GM10266 (cell line): Measurements from ENCODE around the gene GRID1.

Experiments
- DNase-seq: peaks from one replicate; pipeline ENCODE4 v3.0.0; 2012; ENCODE audit errors: extremely low spot score
- CTCF ChIP-seq: IDR thresholded peaks from 2 replicates; pipeline ENCODE4 v1.5.1; 2012; ENCODE audit warnings: mild to moderate bottlenecking, low read depth; ENCODE audit not compliant: control insufficient read depth, insufficient read depth; ENCODE audit errors: missing control alignments

GRID1 gene

GRCh38 chr10:86345859-86346798 is 20.5 kb downstream of the GRID1 start:
- no peak for DNase-seq
- no peak for TF ChIP-seq CTCF

GRCh38 chr10:86345296-86345858 is 21.2 kb downstream of the GRID1 start:
- TF ChIP-seq CTCF: no peak
- DNase-seq: no peak

GRCh38 chr10:86344714-86345161 is 21.9 kb downstream of the GRID1 start:
- no peak for DNase-seq
- no peak for TF ChIP-seq CTCF

DNA sequence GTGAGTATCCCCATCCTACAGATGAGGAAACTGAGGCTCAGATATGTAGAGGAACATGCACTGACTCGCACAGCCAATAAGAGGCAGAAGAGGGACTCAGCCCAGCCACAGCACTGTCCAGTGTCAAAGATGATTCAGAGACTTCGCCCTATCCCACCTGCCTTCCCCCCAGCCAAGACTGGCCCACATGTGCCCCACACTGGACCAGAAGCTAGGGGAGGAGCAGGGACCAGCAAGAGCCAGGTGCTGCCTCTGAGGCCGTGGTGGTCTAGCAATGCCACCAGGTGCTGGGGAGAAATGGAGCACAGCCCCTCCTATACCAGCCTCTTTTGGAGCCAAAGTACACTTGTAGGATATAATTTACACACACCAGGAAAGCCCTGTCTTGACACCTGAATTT is 22.3 kb downstream of the GRID1 start:
- TF ChIP-seq CTCF: no peak
- DNase-seq: no peak

DNA sequence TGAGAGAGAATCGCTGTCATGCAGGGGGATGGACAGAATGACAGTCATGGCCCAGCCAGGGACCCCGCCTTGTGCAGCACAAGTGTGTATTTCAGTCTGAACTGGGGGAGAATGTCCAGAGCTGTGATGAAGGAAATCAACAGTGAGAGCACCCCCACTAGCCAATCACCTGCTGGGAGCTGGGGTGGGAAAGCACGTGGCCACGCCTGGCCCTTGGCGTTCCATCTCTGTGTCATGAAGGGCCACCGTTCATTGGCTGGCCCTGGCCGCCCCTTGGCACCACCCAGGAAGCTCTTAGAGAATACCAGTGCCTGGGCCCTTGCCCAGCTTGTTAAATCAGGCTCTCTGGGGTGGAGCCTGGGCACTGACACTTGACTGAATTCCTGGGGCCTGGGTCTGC is 22.8 kb downstream of the GRID1 start:
- no peak for TF ChIP-seq CTCF
- no peak for DNase-seq

- DNase-seq: no peak
- no peak for TF ChIP-seq CTCF
Observed at GRCh38 chr10:86342111-86342863, 24.3 kb downstream of the GRID1 start.

- no peak for DNase-seq
Observed at GRCh38 chr10:86341361-86341811, 25.2 kb downstream of the GRID1 start.

More at GRCh38 chr10:86341361-86341811, 25.2 kb downstream of the GRID1 start:
- TF ChIP-seq CTCF: no peak
